H54 (cell line): ENCODE measurements around the gene KATNAL1.

Experiments used
- DNase-seq: peaks from one replicate; pipeline ENCODE4 v3.0.0; 2011; ENCODE audit warnings: low spot score, mixed read lengths; ENCODE audit not compliant: insufficient read length
- FAIRE-seq: peaks from 3 replicates; lab custom pipeline; 2011; peaks lifted over from hg19 to GRCh38; lab: Jason Lieb, UNC
- POLR2A ChIP-seq: IDR thresholded peaks from 2 replicates; pipeline ENCODE4 v1.6.1; 2011; ENCODE audit warnings: low read depth, mild to moderate bottlenecking, low read length

Gene KATNAL1

GRCh38 chr13:30307194-30307970 is at the start of gene KATNAL1:
Gene KATNAL1 (minus strand): TSS chr13:30307551. CDS start chr13:30283777, 23,774 bp downstream.
- no peak for FAIRE-seq
- TF ChIP-seq POLR2A, result peak; percentile 87
- DNase-seq, result peak; percentile 39

GRCh38 chr13:30355839-30356238 is 48.5 kb upstream of the KATNAL1 start:
- DNase-seq (no peak), FAIRE-seq (no peak)
- TF ChIP-seq POLR2A, result no peak

GRCh38 chr13:30355384-30355699 is 48.0 kb upstream of the KATNAL1 start:
- FAIRE-seq, result no peak
- no peak for DNase-seq

GRCh38 chr13:30354493-30355383 is 47.4 kb upstream of the KATNAL1 start:
- no peak for DNase-seq
- no peak for TF ChIP-seq POLR2A
- no peak for FAIRE-seq

More at GRCh38 chr13:30355384-30355699, 48.0 kb upstream of the KATNAL1 start:
- no peak for TF ChIP-seq POLR2A

GRCh38 chr13:30353471-30354215 is 46.3 kb upstream of the KATNAL1 start:
- no peak for FAIRE-seq
- TF ChIP-seq POLR2A, result no peak

GRCh38 chr13:30353060-30353459 is 45.7 kb upstream of the KATNAL1 start:
- no peak for TF ChIP-seq POLR2A
- no peak for DNase-seq
- no peak for FAIRE-seq

More at GRCh38 chr13:30353471-30354215, 46.3 kb upstream of the KATNAL1 start:
- DNase-seq, result no peak

GRCh38 chr13:30352121-30352520 is 44.8 kb upstream of the KATNAL1 start:
- no peak for FAIRE-seq
- DNase-seq, result no peak
- TF ChIP-seq POLR2A, result no peak

- TF ChIP-seq POLR2A, result no peak
- FAIRE-seq (no peak), DNase-seq (no peak)
Measured at GRCh38 chr13:30346789-30347167, 39.4 kb upstream of the KATNAL1 start.

GRCh38 chr13:30346153-30346788 is 38.9 kb upstream of the KATNAL1 start:
- no peak for DNase-seq
- no peak for TF ChIP-seq POLR2A
- FAIRE-seq, result no peak

GRCh38 chr13:30345426-30346100 is 38.2 kb upstream of the KATNAL1 start:
- TF ChIP-seq POLR2A, result no peak
- no peak for FAIRE-seq
- no peak for DNase-seq

- FAIRE-seq (peak; percentile 41), DNase-seq (peak; percentile 32)
- TF ChIP-seq POLR2A, result no peak
Measured at GRCh38 chr13:30341815-30342570, 34.6 kb upstream of the KATNAL1 start.
